HCT116 (cell line): Measurements from ENCODE around the gene FTO.

ENCODE experiments used
- ATF3 ChIP-seq: IDR thresholded peaks from 2 replicates; pipeline ENCODE4 v1.6.1; 2012
- CTCF ChIP-seq, 3 experiments: fragments of 200-600 bp in 1 of 3; sonication (generic) in 1 of 3; IDR thresholded peaks in 2 of 3; conservative IDR thresholded peaks in 1 of 3; 2 replicates each; pipeline ENCODE4 v1.5.1; 2012 to 2017; ENCODE audit warnings: low read depth in 2 of 3, low read length in 2 of 3, antibody characterized with exemption in 1 of 3, borderline replicate concordance in 1 of 3, control low read depth in 1 of 3, mild to moderate bottlenecking in 1 of 3, mixed read lengths in 1 of 3, mixed run types in 1 of 3, moderate library complexity in 1 of 3; ENCODE audit not compliant: insufficient read depth in 1 of 3
- EGR1 ChIP-seq: IDR thresholded peaks from 2 replicates; pipeline ENCODE4 v1.6.1; 2012; ENCODE audit warnings: low read depth
- ELF1 ChIP-seq: IDR thresholded peaks from 2 replicates; pipeline ENCODE4 v1.6.1; 2012; ENCODE audit warnings: low read depth, borderline replicate concordance
- EZH2 ChIP-seq: fragments of 200-600 bp; sonication (generic); IDR thresholded peaks from 2 replicates; pipeline ENCODE4 v1.6.1; 2017; ENCODE audit warnings: antibody characterized with exemption, mixed run types
- JUND ChIP-seq: IDR thresholded peaks from 2 replicates; pipeline ENCODE4 v1.6.1; 2012
- MAX ChIP-seq: IDR thresholded peaks from 2 replicates; pipeline ENCODE4 v1.6.1; 2012
- POLR2A ChIP-seq: IDR thresholded peaks from 2 replicates; pipeline ENCODE4 v1.7.0; 2011; ENCODE audit warnings: borderline replicate concordance; ENCODE audit not compliant: insufficient read depth, insufficient read length; ENCODE audit errors: extremely low read depth
- POLR2AphosphoS5 ChIP-seq: IDR thresholded peaks from 2 replicates; pipeline ENCODE4 v1.6.1; 2011; ENCODE audit warnings: mild to moderate bottlenecking, low read depth, low read length, moderate library complexity
- RAD21 ChIP-seq: IDR thresholded peaks from 2 replicates; pipeline ENCODE4 v1.6.1; 2012; ENCODE audit warnings: low read depth, mild to moderate bottlenecking
- TCF7L2 ChIP-seq: IDR thresholded peaks from 2 replicates; pipeline ENCODE4 v1.7.0; 2011; ENCODE audit warnings: borderline replicate concordance, inconsistent platforms; ENCODE audit not compliant: insufficient read depth, insufficient read length; ENCODE audit errors: extremely low read depth
- ZNF274 ChIP-seq: fragments of 200-500 bp; sonication (Bioruptor generic); IDR thresholded peaks from 2 replicates; pipeline ENCODE4 v1.6.1; 2014; ENCODE audit warnings: mild to moderate bottlenecking, low read depth, low read length, inconsistent platforms

GRCh38 chr16:53732296-53732929 lies 28.5 kb downstream of the FTO start:
- TF ChIP-seq POLR2A (no peak), JUND (no peak), ELF1 (no peak), CTCF (IDR thresholded peaks at IDR 0.05 in 2 of 3, conservative IDR thresholded peaks at IDR 0.05 in 1 of 3; ENCODE audit: borderline replicate concordance in 1 of 3, insufficient read depth in 1 of 3, low read depth in 2 of 3, low read length in 2 of 3) (no peak), MAX (no peak), RAD21 (no peak), TCF7L2 (no peak), ATF3 (no peak), ZNF274 (no peak), POLR2AphosphoS5 (no peak), EZH2 (no peak), EGR1 (no peak)
